Right lobe of liver (tissue), 6 donors: ENCODE results near the gene PIGL. TPM values are rescaled to one million over a fixed set of nuclear protein-coding genes. Genes with fewer than 3 reads are reported as not detected.
A peak's percentile ranks its signal among the peaks of the same experiment; 100 is the strongest.

ENCODE experiments used
- ATAC-seq, 4 donors: fragments of 200-7000 bp; cut with Tn5 transposase; one replicate each; pipeline ENCODE4 v1.9.1; 2020; ENCODE audit warnings: mild to moderate bottlenecking in 4 of 4, moderate library complexity in 4 of 4
- DNase-seq, 3 donors: peaks; one replicate each; pipeline ENCODE4 v3.0.0-alpha.2; 2020
- H3K27ac ChIP-seq, 3 donors: fragments of 200-600 bp; one replicate each; pipeline ENCODE4 v1.8.0; 2022
- H3K27me3 ChIP-seq, 2 donors: fragments of 200-600 bp; one replicate each; pipeline ENCODE4 v1.8.0; 2022
- H3K36me3 ChIP-seq, 4 donors: fragments of 200-600 bp; sonication (generic) in 1 of 4; one replicate each; pipeline versions ENCODE4 v1.5.1 to v1.8.0; 2017 to 2022; ENCODE audit warnings: control low read depth in 1 of 4
- H3K4me1 ChIP-seq, 4 donors: fragments of 200-600 bp; sonication (generic) in 1 of 4; one replicate each; pipeline versions ENCODE4 v1.5.1 to v1.8.0; 2017 to 2022; ENCODE audit warnings: control low read depth in 1 of 4
- H3K4me3 ChIP-seq, 3 donors: fragments of 200-600 bp; one replicate each; pipeline ENCODE4 v1.8.0; 2022
- H3K9me3 ChIP-seq, 4 donors: fragments of 200-600 bp; sonication (generic) in 1 of 4; one replicate each; pipeline versions ENCODE4 v1.5.1 to v1.8.0; 2017 to 2022; ENCODE audit warnings: control low read depth in 1 of 4
- POLR2A ChIP-seq: fragments of 450-650 bp; IDR thresholded peaks from one replicate; pipeline ENCODE4 v1.6.1; 2017; ENCODE audit warnings: antibody characterized with exemption, mild to moderate bottlenecking
- WGBS: methylation state at CpG from one replicate; pipeline ENCODE4 v1.1.6; 2018; ENCODE audit warnings: low coverage, low lambda C conversion rate; ENCODE audit not compliant: insufficient coverage; ENCODE audit errors: missing lambda C conversion rate; 5-methylcytosine and 5-hydroxymethylcytosine counted together
- intact Hi-C, 2 donors: fragments of 100-400 bp; cut with DNase I; formaldehyde crosslinking; loops; one replicate each; pipeline versions ENCODE4 v1.11.2 to v1.14.1; 2022
- total RNA-seq, 6 experiments: library from RNA; depleted of rRNA in 2 of 6; stranded (reverse); fragments of >200 nt in 2 of 6; fragmentation: NEBNext Ultra II Directional in 3 of 6; extraction: Animal tissue kit (Norgen Biotek cat#: 25700) in 3 of 6; gene quantifications; one replicate each; pipeline versions ENCODE4 v1.1.0 to v1.2.4, GENCODE V29; 2016 to 2023
- TF ChIP-seq, protein P1 (sequence below), 4 donors: fragments of 200-600 bp in 3 of 4; fragments of 450-650 bp in 1 of 4; IDR thresholded peaks; one replicate each; pipeline versions ENCODE4 v1.5.1 to v1.8.0; 2016 to 2022; ENCODE audit warnings: antibody characterized with exemption in 4 of 4, mild to moderate bottlenecking in 2 of 4
- donor health status: DM: no; HTN: yes; CAD: no.
- donor health status: DM: no; HTN: no; CAD: no.
- donor health status: DM: no; HTN: no; CAD: no.
- donor health status: DM: no; HTN: yes; CAD: no.
- donor health status: DM: no; HTN: yes; CAD: no.

The PIGL gene
- total RNA-seq, 6 experiments from 2014 or later: 8.5 to 29.7 (median 14.9) TPM

DNA sequence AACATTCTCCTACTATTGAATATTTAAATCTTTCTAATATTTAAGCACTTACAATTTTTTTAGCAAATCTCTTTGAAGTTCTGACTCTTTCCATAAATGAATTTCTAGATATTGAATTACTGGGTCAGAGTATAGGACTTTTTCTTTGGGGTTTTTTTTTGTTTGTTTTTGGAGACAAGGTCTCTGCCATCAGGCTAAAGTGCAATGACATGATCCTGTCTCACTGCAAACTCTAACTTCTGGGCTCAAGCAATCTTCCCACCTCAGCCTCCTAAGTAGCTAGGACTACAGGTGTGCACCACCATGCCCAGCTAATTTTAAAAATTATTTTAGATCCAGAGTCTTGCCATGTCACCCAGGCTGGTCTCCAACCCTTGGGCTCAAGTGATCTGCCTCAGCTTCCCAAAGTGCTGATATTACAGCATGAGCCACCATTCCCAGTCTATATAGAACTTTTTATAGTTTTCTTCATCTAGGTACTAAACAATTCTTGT lies 24.9 kb downstream of the PIGL start:
- TF ChIP-seq, protein P1, sequence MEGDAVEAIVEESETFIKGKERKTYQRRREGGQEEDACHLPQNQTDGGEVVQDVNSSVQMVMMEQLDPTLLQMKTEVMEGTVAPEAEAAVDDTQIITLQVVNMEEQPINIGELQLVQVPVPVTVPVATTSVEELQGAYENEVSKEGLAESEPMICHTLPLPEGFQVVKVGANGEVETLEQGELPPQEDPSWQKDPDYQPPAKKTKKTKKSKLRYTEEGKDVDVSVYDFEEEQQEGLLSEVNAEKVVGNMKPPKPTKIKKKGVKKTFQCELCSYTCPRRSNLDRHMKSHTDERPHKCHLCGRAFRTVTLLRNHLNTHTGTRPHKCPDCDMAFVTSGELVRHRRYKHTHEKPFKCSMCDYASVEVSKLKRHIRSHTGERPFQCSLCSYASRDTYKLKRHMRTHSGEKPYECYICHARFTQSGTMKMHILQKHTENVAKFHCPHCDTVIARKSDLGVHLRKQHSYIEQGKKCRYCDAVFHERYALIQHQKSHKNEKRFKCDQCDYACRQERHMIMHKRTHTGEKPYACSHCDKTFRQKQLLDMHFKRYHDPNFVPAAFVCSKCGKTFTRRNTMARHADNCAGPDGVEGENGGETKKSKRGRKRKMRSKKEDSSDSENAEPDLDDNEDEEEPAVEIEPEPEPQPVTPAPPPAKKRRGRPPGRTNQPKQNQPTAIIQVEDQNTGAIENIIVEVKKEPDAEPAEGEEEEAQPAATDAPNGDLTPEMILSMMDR (IDR thresholded peaks at IDR 0.05): no peak
- TF ChIP-seq POLR2A: no peak
- no peaks in the 10 kb centered on the region for H3K27me3 ChIP-seq
- peaks cover 0 to 2% (median 0%) of the 10 kb centered on the region in 4 donors for H3K4me1 ChIP-seq
- H3K36me3 ChIP-seq: no peaks in the 10 kb centered on the region
- no peak overlapping the region for H3K4me3 ChIP-seq
- H3K27ac ChIP-seq: no peak overlapping the region
- no peak for DNase-seq
- no peaks in the 10 kb centered on the region for H3K9me3 ChIP-seq
- peak in 3 of 4 donors; percentile 38 to 62 (median 52) for ATAC-seq
- intact Hi-C loops: no loop called here

DNA sequence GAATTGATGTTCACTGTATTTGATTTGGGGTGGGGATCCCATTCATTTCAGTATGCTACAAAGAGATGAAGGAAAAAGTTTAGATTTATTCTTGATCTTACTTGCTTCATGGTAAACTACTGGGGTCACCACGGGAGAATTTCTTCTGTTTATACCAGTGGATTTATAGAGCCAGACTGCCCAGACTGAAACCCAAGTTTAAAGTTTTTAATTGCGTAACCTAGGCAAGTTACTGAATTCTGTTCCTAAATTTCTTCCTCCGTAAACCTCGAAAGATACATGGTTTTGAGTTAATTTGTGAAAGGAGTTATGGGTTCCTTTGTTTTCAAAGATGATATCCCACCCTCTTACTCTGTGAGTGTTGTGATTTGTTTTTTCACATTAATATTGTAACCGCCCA lies 26.4 kb downstream of the PIGL start:
- H3K9me3 ChIP-seq: no peaks in the 10 kb centered on the region
- no peaks in the 10 kb centered on the region for H3K27me3 ChIP-seq
- intact Hi-C loops: no loop called here
- ATAC-seq (no peak), DNase-seq (no peak)
- no peak overlapping the region for H3K27ac ChIP-seq
- no peaks in the 10 kb centered on the region for H3K36me3 ChIP-seq
- H3K4me1 ChIP-seq: peaks cover 0 to 3% (median 0%) of the 10 kb centered on the region in 4 donors
- no peak overlapping the region for H3K4me3 ChIP-seq
- 66% methylated on average over 5 of the region's 5 CpGs for WGBS
- no peak for TF ChIP-seq POLR2A
- TF ChIP-seq, protein P1 (IDR thresholded peaks at IDR 0.05): no peak

DNA sequence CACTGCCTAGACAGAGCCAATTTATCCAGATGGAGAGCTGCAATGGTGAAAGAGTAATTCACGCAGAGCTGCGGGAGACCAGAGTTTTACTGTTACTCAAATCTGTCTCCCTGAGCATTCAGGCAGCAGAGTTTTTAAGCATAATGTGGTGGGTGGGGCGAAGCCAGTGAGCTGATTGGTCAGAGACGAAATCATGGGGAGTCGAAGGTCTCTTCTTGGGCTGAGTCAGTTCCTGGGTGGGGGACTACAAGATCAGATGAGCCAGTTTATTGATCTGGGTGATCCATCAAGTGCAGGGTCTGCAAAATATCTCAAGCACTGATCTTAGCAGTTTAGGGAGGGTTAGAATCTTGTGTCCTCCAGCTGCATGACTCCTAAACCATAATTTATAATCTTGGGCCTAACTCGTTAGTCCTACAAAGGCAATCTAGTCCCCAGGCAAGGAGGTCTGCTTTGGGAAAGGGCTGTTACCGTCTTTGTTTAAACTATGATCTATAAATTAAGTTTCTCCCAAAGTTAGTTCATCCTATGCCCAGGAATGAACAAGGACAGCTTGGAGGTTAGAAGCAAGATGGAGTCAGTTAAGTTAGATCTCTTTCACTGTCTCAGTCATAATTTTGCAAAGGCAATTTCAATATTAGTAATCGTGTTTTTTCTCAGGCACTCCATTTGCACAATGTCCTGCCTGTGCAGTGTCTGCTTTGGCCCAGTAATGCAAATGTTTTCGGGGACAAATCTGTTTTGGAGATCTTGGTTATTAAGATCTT lies 27.0 kb downstream of the PIGL start:
- no peak overlapping the region for H3K4me3 ChIP-seq
- 84% methylated on average over 9 of the region's 9 CpGs for WGBS
- no peak for DNase-seq
- H3K27ac ChIP-seq: no peak overlapping the region
- ATAC-seq: no peak
- intact Hi-C loops: no loop called here
- TF ChIP-seq, protein P1 (IDR thresholded peaks at IDR 0.05): no peak
- no peak for TF ChIP-seq POLR2A
- no peaks in the 10 kb centered on the region for H3K9me3 ChIP-seq
- H3K36me3 ChIP-seq: no peaks in the 10 kb centered on the region
- peaks cover 0 to 3% (median 0%) of the 10 kb centered on the region in 4 donors for H3K4me1 ChIP-seq
- no peaks in the 10 kb centered on the region for H3K27me3 ChIP-seq

DNA sequence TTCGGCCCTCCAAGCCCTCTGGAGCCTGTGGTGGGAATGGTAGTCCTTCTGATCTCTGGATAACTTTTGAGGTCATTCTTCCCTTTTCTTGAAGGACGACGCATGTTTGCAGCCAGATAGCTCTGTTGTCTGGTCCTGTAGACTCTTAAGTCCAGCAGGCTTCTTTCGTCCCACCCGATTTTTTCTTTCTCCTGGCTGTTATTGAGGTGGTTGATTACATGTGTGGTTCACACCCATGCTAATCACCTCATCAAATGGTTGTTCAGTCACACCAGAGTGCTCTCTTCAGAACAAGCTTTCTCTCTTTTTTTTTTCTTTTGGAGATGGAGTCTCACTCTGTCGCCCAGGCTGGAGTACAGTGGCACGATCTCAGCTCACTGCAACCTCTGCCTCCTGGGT lies 30.6 kb downstream of the PIGL start:
- ATAC-seq (no peak), DNase-seq (no peak)
- peak overlapping the region in 1 of 3 donors; percentile 1 for H3K27ac ChIP-seq
- TF ChIP-seq, protein P1 (IDR thresholded peaks at IDR 0.05): no peak
- no peak for TF ChIP-seq POLR2A
- no peak overlapping the region for H3K4me3 ChIP-seq
- WGBS: 92% methylated on average over 6 of the region's 7 CpGs
- H3K27me3 ChIP-seq: no peaks in the 10 kb centered on the region
- intact Hi-C loops: no loop called here
- H3K36me3 ChIP-seq: no peaks in the 10 kb centered on the region
- no peaks in the 10 kb centered on the region for H3K9me3 ChIP-seq
- peaks cover 0 to 9% (median 0%) of the 10 kb centered on the region in 4 donors for H3K4me1 ChIP-seq
